Lung (tissue), 12 donors: Measurements from ENCODE around the gene MRTFA. TPM values are rescaled to one million over a fixed set of nuclear protein-coding genes. Genes with fewer than 3 reads are reported as not detected.
A peak's percentile ranks its signal among the peaks of the same experiment; 100 is the strongest.

Source experiments
- ATAC-seq: fragments of 200-7000 bp; cut with Tn5 transposase; one replicate; pipeline ENCODE4 v1.9.1; 2020; ENCODE audit warnings: moderate number of reproducible peaks; ENCODE audit not compliant: insufficient read depth, low FRiP score
- DNase-seq, 3 donors: peaks; one replicate each; pipeline ENCODE4 v3.0.0-alpha.2; 2013 to 2017
- H3K27ac ChIP-seq, 2 donors: one replicate each; pipeline ENCODE4 v1.5.1; 2013; ENCODE audit warnings: mild to moderate bottlenecking in 2 of 2, moderate library complexity in 2 of 2, control low read depth in 1 of 2, inconsistent platforms in 1 of 2, low read depth in 1 of 2, low read length in 1 of 2
- H3K27me3 ChIP-seq, 3 donors: one replicate each; pipeline ENCODE4 v1.5.1; 2013; ENCODE audit warnings: low read length in 2 of 3; ENCODE audit not compliant: control insufficient read depth in 3 of 3, insufficient read depth in 3 of 3
- H3K36me3 ChIP-seq, 4 donors: one replicate each; pipeline ENCODE4 v1.5.1; 2013; ENCODE audit warnings: low read length in 4 of 4, mild to moderate bottlenecking in 1 of 4, moderate library complexity in 1 of 4; ENCODE audit not compliant: control insufficient read depth in 4 of 4, insufficient read depth in 4 of 4
- H3K4me1 ChIP-seq, 5 donors: one replicate each; pipeline ENCODE4 v1.5.1; 2013; ENCODE audit warnings: low read length in 5 of 5, mild to moderate bottlenecking in 2 of 5, moderate library complexity in 1 of 5; ENCODE audit not compliant: control insufficient read depth in 5 of 5, insufficient read depth in 5 of 5
- H3K4me3 ChIP-seq: one replicate; pipeline ENCODE4 v1.5.1; 2013; ENCODE audit warnings: mild to moderate bottlenecking, control low read depth, moderate library complexity
- H3K9ac ChIP-seq, 2 donors: one replicate each; pipeline ENCODE4 v1.5.1; 2013; ENCODE audit warnings: low read length in 2 of 2, control low read depth in 1 of 2; ENCODE audit not compliant: insufficient read depth in 1 of 2
- H3K9me3 ChIP-seq, 4 donors: one replicate each; pipeline ENCODE4 v1.5.1; 2013; ENCODE audit warnings: low read length in 3 of 4, mild to moderate bottlenecking in 1 of 4, moderate library complexity in 1 of 4; ENCODE audit not compliant: control insufficient read depth in 4 of 4, insufficient read depth in 3 of 4
- CTCF ChIP-seq: IDR thresholded peaks from 2 replicates; pipeline ENCODE4 v1.5.1; 2012; ENCODE audit warnings: mild to moderate bottlenecking; ENCODE audit errors: control extremely low read depth, extremely low read depth
- WGBS, 2 donors: extraction: QIAGEN DNeasy Blood & Tissue Kit; methylation state at CpG; one replicate each; pipeline ENCODE4 v1.1.7; 2013; 5-methylcytosine and 5-hydroxymethylcytosine counted together
- polyA plus RNA-seq, 2 donors: library from polyadenylated mRNA; stranded (reverse); fragments of 200-250 nt; gene quantifications; one replicate each; pipeline ENCODE4 v1.2.1, GENCODE V29; 2013
- total RNA-seq, 2 donors: library from RNA; depleted of rRNA in 1 of 2; stranded (reverse); fragments of >200 nt in 1 of 2; gene quantifications; one replicate each; pipeline ENCODE4 v1.2.1, GENCODE V29; 2014 to 2021
- donor health status: control.
- donor health status: control.
- donor health status: Bipolar disorder and iron deficiency.
- donor health status: healthy.
- donor health status: DM: yes; HTN: yes; CAD: no.

MRTFA gene
- total and polyA plus RNA-seq, 4 donors = 26.3 to 64.0 (median 40.1) TPM

GRCh38 chr22:40414838-40415505 lies 221.5 kb downstream of the MRTFA start:
- Histone ChIP-seq H3K27me3 (no peaks in the 10 kb centered on the region), H3K4me1 (peaks cover 0 to 25% (median 7%) of the 10 kb centered on the region in 5 donors), H3K36me3 (peaks cover 2 to 50% (median 16%) of the 10 kb centered on the region in 4 donors), H3K4me3 (no peak overlapping the region), H3K27ac (peak overlapping the region in 1 of 2 donors; percentile 39), H3K9me3 (peaks cover 0 to 1% (median 0%) of the 10 kb centered on the region in 4 donors), H3K9ac (no peak overlapping the region)
- ATAC-seq (no peak), DNase-seq (no peak)
- no peak for TF ChIP-seq CTCF
- 90 to 93% methylated on average over 10 of the region's 10 CpGs for WGBS, 2 donors

DNA sequence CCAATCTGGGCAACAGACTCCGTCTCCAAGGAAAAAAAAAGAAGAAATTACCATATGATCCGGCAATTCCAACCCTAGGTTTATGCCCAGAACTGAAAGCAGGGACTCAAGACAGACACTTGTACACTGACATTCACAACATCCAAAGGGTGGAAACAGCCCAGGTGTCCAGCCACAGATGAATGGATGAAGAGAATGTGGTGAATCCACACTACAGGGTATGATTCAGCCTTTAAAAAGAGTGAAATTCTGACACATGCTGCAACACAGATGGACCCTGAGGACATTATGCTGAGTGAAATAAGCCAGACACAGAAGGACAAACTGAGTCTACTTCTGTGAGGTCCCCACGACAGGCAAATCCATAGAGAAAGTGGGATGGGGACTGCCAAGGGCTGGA lies 222.2 kb downstream of the MRTFA start:
- 81 to 87% methylated on average over 3 of the region's 3 CpGs for WGBS, 2 donors
- peak overlapping the region in 1 of 2 donors; percentile 32 for H3K27ac ChIP-seq
- no peaks in the 10 kb centered on the region for H3K27me3 ChIP-seq
- TF ChIP-seq CTCF = no peak
- DNase-seq (no peak), ATAC-seq (no peak)
- no peaks in the 10 kb centered on the region for H3K9me3 ChIP-seq
- peaks cover 0 to 25% (median 7%) of the 10 kb centered on the region in 5 donors for H3K4me1 ChIP-seq
- no peak overlapping the region for H3K9ac ChIP-seq
- no peak overlapping the region for H3K4me3 ChIP-seq
- H3K36me3 ChIP-seq = peaks cover 0 to 50% (median 17%) of the 10 kb centered on the region in 4 donors

DNA sequence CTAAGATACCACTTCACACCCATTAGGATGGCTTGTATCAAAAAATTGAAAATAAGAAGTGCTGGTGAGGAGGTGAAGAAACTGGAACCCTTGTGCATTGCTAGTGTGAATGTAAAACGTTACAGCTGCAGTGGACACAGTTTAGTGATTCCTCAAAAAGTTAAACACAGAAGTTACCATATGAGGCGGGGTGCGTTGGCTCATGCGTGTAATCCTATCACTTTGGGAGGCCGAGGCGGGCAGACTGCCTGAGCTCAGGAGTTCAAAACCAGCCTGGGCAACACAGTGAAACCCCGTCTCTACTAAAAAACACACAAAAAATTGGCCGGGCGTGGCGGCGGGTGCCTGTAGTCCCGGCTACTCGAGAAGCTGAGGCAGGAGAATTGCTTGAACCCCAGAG lies 222.6 kb downstream of the MRTFA start:
- Histone ChIP-seq H3K9me3 (no peaks in the 10 kb centered on the region), H3K27ac (no peak overlapping the region), H3K4me3 (no peak overlapping the region), H3K4me1 (peaks cover 0 to 21% (median 7%) of the 10 kb centered on the region in 5 donors), H3K27me3 (no peaks in the 10 kb centered on the region), H3K9ac (no peak overlapping the region), H3K36me3 (peaks cover 0 to 50% (median 16%) of the 10 kb centered on the region in 4 donors)
- peak in 1 of 3 donors; percentile 61 for DNase-seq
- 86 to 88% methylated on average over 13 of the region's 13 CpGs for WGBS, 2 donors
- TF ChIP-seq CTCF = no peak
- no peak for ATAC-seq
